Fibroblast of pulmonary artery (primary cell): Measurements from ENCODE around the gene MGMT.

Source experiments
- DNase-seq: peaks from one replicate; pipeline ENCODE4 v3.0.0-alpha.2; 2010; ENCODE audit warnings: low read depth
- H3K4me3 ChIP-seq: replicated peaks from 2 replicates; pipeline ENCODE4 v1.5.1; 2011; ENCODE audit warnings: low read depth, mild to moderate bottlenecking, control low read depth, low read length, moderate library complexity
- CTCF ChIP-seq: IDR thresholded peaks from 2 replicates; pipeline ENCODE4 v1.5.1; 2011; ENCODE audit warnings: mild to moderate bottlenecking, control low read depth, low read length, inconsistent platforms; ENCODE audit errors: missing control alignments

Gene MGMT

GRCh38 chr10:129814681-129815646 is 347.9 kb downstream of the MGMT start:
- DNase-seq, result no peak
- no peak overlapping the region for H3K4me3 ChIP-seq
- TF ChIP-seq CTCF, result no peak

DNA sequence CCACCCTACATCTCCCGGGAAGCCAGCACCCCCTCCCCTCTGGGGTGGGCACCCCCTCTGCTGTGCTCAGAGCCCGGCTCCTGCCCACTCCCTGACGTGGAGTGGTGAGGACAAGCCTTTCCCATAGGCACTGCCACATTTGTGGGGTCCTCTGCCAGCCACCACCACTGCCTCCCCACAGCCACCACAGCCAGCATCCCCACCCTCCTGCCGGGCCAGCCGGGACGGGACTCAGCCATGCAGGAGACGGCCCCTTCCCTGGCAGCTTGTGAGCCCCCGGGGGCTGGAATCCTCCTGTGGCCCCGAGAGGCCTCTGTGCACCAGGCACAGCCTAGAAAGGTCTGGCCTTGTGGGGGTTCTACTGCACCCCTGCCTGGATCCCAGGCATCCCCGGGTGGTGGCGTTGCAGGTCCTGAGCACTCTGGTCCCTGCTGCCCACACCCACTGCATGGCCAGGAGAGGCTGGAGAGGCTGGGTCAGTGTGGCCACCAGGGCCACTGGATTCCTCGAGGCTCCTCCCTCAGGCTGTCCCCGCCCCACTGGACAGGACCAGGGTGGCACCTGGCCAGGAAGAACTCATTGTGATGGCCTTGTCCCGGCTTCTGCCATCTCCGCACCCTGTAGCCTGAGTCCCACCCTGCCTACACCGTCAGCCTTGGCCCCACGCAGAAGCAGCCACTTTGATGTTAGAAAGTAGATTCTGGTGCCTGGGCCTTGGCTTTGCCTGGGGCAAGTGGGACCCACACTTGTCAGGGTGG is 349.0 kb downstream of the MGMT start:
- no peak overlapping the region for H3K4me3 ChIP-seq
- TF ChIP-seq CTCF, result no peak
- DNase-seq, result no peak

DNA sequence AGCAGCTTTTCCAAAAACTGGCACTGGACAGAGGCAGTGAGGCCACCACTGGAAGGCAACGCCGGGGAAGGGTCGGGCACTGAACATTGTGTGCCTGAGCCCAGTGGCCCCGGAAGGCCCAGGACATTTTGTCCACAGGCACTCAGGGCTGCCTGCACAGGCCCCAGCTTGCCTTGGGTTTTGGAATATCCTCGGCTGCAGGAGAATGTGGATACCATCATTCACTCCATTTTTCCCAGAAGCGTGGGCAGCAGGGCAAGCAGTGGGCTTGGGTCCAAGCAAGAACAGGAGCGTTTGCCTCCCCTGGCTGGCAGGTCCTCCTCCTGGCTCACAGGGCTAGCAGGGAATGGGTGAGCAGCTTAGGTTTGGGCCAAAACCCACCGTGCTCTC is 349.6 kb downstream of the MGMT start:
- TF ChIP-seq CTCF, result no peak
- DNase-seq, result no peak
- no peak overlapping the region for H3K4me3 ChIP-seq
